GM10266 (cell line): ENCODE data around the gene KCNG1.

ENCODE experiments used
- DNase-seq: peaks from one replicate; pipeline ENCODE4 v3.0.0; 2012; ENCODE audit errors: extremely low spot score
- CTCF ChIP-seq: IDR thresholded peaks from 2 replicates; pipeline ENCODE4 v1.5.1; 2012; ENCODE audit warnings: mild to moderate bottlenecking, low read depth; ENCODE audit not compliant: control insufficient read depth, insufficient read depth; ENCODE audit errors: missing control alignments

KCNG1 gene

GRCh38 chr20:51036827-51037531 is 14.1 kb upstream of the KCNG1 start:
- no peak for DNase-seq
- no peak for TF ChIP-seq CTCF

GRCh38 chr20:51036226-51036625 is 13.3 kb upstream of the KCNG1 start:
- no peak for DNase-seq
- no peak for TF ChIP-seq CTCF

- TF ChIP-seq CTCF, result no peak
- no peak for DNase-seq
Observed at GRCh38 chr20:51034988-51035656, 12.2 kb upstream of the KCNG1 start.

- no peak for DNase-seq
- TF ChIP-seq CTCF, result no peak
Observed at GRCh38 chr20:51034476-51034875, 11.6 kb upstream of the KCNG1 start.

DNA sequence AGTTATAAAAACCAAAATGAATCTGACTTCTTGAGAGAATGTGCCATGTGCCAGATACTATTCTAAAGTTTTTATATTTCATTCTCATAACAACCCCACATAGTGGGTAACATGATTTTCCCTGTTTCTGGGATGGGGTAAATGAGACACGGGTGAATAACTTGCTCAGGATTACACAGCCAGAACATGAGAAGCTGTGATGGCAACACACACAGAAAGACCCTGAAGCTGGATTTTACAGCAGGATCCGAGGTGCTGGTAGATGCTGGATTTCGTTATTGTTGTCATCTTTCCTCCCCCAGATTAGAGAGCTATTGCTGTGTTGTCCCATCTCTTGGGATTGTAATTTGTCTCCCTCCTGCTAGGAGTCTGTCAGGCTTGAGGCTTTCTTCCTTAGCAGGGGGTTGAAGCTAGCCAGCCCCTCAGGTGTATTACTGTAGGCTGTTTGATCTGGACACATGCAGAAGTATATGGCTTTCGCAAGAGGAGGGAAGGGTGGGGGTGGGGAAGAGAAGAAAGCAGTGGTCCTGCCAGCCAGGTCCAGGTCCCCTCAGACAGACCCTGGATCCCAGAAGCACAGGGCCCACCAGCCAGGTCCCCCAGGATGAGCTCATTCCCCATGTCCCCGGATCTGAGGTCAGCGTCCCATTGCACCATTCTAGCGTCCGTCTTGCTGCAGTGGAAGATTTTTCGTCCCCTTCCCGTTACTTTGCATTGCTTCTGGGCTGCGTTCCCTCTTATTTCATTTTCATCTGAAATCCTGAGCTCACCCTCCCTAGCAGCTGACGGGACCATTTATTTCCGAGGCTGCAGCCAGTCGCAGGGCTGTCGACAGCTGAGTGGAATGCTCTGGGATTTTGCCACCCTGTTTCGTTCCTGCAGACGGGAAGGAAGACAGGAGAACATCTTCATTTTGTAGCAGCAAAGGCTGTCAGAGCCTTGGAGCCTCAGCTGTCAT is 7.3 kb upstream of the KCNG1 start:
- no peak for DNase-seq
- TF ChIP-seq CTCF, result no peak

GRCh38 chr20:51029556-51029955 is 6.6 kb upstream of the KCNG1 start:
- no peak for DNase-seq
- TF ChIP-seq CTCF, result no peak
